ENCODE results near the gene FAM131B.

DNA sequence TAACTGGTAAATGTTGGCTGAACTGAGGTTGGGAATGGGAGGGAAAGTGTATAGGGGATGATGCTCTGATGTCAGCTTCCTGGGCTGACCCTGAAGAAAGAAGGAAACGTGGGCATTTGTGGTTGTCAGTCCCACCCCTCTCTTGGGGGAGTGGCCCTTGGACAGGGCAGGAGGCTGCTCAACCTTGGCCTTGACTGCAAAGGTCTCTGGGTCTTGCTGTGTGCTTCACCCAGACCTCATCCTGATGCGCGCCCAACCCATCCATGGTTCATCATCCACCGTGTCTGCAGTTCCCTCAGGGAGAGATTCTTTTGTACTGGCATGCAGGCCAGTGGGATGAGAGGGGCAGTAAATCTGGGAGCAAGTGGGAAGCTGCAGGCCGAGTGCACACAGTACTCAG is 13.9 kb upstream of the FAM131B start:
- TF ChIP-seq, protein P1, sequence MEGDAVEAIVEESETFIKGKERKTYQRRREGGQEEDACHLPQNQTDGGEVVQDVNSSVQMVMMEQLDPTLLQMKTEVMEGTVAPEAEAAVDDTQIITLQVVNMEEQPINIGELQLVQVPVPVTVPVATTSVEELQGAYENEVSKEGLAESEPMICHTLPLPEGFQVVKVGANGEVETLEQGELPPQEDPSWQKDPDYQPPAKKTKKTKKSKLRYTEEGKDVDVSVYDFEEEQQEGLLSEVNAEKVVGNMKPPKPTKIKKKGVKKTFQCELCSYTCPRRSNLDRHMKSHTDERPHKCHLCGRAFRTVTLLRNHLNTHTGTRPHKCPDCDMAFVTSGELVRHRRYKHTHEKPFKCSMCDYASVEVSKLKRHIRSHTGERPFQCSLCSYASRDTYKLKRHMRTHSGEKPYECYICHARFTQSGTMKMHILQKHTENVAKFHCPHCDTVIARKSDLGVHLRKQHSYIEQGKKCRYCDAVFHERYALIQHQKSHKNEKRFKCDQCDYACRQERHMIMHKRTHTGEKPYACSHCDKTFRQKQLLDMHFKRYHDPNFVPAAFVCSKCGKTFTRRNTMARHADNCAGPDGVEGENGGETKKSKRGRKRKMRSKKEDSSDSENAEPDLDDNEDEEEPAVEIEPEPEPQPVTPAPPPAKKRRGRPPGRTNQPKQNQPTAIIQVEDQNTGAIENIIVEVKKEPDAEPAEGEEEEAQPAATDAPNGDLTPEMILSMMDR (IDR thresholded peaks at IDR 0.05; ENCODE audit: low read depth, low read length, poor library complexity, severe bottlenecking) = no peak
- no peak for TF ChIP-seq EZH2phosphoT487 (IDR thresholded peaks at IDR 0.05; ENCODE audit: borderline replicate concordance, low read length)

Measured in DOHH2 (cell line).